K562 (cell line): ENCODE results near the gene MRPS35. TPM values are rescaled to one million over a fixed set of nuclear protein-coding genes. Genes with fewer than 3 reads are reported as not detected.

Experiments
- BRD9 ChIP-seq: fragments of 450-650 bp; IDR thresholded peaks from 2 replicates; pipeline ENCODE4 v1.6.1; 2018; ENCODE audit warnings: low read depth; ENCODE audit not compliant: partially characterized antibody
- E2F8 ChIP-seq: fragments of 450-650 bp; IDR thresholded peaks from 2 replicates; pipeline ENCODE4 v1.7.1; 2018; ENCODE audit warnings: mild to moderate bottlenecking, low read depth; ENCODE audit not compliant: partially characterized antibody
- FOXJ2 ChIP-seq: fragments of 200-800 bp; sonication (Bioruptor generic); IDR thresholded peaks from 2 replicates; pipeline ENCODE4 v1.6.1; 2016; ENCODE audit warnings: missing genetic modification characterization, missing compliant biosample characterization
- FOXM1 ChIP-seq, 2 experiments: fragments of 450-650 bp in 1 of 2; sonication (generic) in 1 of 2; formaldehyde crosslinking in 1 of 2; IDR thresholded peaks; 2 replicates each; pipeline versions ENCODE4 v1.6.1 to v1.9.0; 2017 to 2022; ENCODE audit warnings: low read depth in 2 of 2, mild to moderate bottlenecking in 2 of 2, missing genetic modification reagents in 1 of 2, moderate library complexity in 1 of 2
- FOXP4 ChIP-seq: sonication (generic); formaldehyde crosslinking; IDR thresholded peaks from 2 replicates; pipeline ENCODE4 v1.8.0; 2022; ENCODE audit warnings: mild to moderate bottlenecking, missing genetic modification reagents, borderline replicate concordance
- NBN ChIP-seq: fragments of 450-650 bp; IDR thresholded peaks from 2 replicates; pipeline ENCODE4 v1.6.1; 2016; ENCODE audit warnings: low read depth, mild to moderate bottlenecking
- PATZ1 ChIP-seq: fragments of 250-450 bp; sonication (Bioruptor Pico); IDR thresholded peaks from 2 replicates; pipeline ENCODE4 v1.5.0; 2020; ENCODE audit warnings: mild to moderate bottlenecking, borderline replicate concordance
- VEZF1 ChIP-seq: fragments of 200-800 bp; sonication (Bioruptor generic); IDR thresholded peaks from 2 replicates; pipeline ENCODE4 v1.6.1; 2017; ENCODE audit warnings: missing genetic modification characterization, missing compliant biosample characterization
- ZNF79 ChIP-seq: fragments of 250-450 bp; sonication (Bioruptor Pico); IDR thresholded peaks from 2 replicates; pipeline ENCODE4 v1.4.0; 2020; ENCODE audit warnings: low read depth, mild to moderate bottlenecking, moderate library complexity
- polyA plus RNA-seq, 8 experiments: library from polyadenylated mRNA; depleted of rRNA in 4 of 8; stranded (reverse) in 5 of 8; unstranded in 3 of 8; fragments of >200 nt; fragmentation: Nextera tagmentation in 2 of 8; fragmentation: Illumina TruSeq in 1 of 8; extraction: Ambion mirVana in 2 of 8; extraction: Trizol in 1 of 8; gene quantifications; 2 replicates each; pipeline versions ENCODE4 v1.2.1 to v1.2.3, GENCODE V29; 2011 to 2014; ENCODE audit warnings: inconsistent platforms in 1 of 8, missing spikeins in 1 of 8
- total RNA-seq, 7 experiments: library from RNA; depleted of rRNA in 6 of 7; stranded (reverse); fragments of >200 nt in 6 of 7; fragmentation: Illumina TruSeq in 2 of 7; extraction: Trizol in 2 of 7; gene quantifications; 2 replicates each; pipeline versions ENCODE4 v1.2.1 to v1.2.3, GENCODE V29; 2011 to 2021; ENCODE audit warnings: low replicate concordance in 1 of 7

The MRPS35 gene
- total and polyA plus RNA-seq, 9 of the 15 experiments (the other 6 are each of a cell fraction or from before 2014, with no cell fraction given) = 79.0 to 183 (median 114) TPM

DNA sequence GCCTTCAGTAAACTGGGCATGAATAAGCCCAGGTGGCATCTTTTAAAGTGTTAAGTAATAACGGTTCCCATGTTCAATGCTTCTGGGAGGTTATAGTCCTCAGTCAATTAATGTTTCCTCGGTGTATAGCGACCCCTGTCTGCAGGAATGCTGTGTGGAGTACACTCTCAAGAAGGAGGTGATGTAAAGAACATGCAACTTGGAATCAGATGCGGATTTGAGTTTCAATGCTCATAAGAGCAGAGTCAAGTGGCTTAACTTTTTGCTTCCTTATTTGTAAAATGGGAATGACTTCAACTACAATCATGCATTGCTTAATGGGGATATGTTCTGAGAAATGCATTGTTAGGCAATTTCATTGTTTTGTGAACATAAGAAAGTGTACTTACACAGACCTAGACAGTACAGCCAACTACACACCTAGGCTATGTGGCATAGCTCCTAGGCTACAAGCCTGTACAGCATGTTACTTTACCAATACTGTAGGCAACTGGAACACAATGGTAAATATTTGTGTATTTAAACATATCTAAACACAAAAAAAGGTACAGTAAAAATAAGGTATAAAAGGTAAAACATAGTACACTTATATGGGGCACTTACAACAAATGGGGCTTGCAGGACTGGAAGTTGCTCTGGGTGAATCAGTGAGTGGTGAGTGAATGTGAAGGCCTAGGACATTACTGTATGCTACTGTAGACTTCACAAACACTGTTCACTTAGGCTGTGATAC is 6.7 kb upstream of the MRPS35 start (continued):
- no peak for TF ChIP-seq E2F8
- peak; percentile 26; the same call in 1 of the 2 replicates for TF ChIP-seq VEZF1 (CRISPR knock-in tag)
- peak; percentile 44; the same call in 1 of the 2 replicates for TF ChIP-seq FOXJ2 (tag)
- no peak for TF ChIP-seq ZNF79 (CRISPR knock-in tag)
- TF ChIP-seq NBN = peak; percentile 45; the same call in 1 of the 2 replicates
- peak; percentile 23 for TF ChIP-seq BRD9
- peak; percentile 96 for TF ChIP-seq FOXM1 (IDR thresholded peaks at IDR 0.05; ENCODE audit: low read depth)
- TF ChIP-seq FOXM1 (CRISPR knock-in tag; IDR thresholded peaks at IDR 0.05; ENCODE audit: low read depth) = no peak
- no peak for TF ChIP-seq PATZ1 (CRISPR knock-in tag)
- TF ChIP-seq FOXP4 (CRISPR knock-in tag) = no peak
